Ishikawa (cell line): ENCODE measurements around the gene NAV3.

Source experiments
- CEBPB ChIP-seq: IDR thresholded peaks from 2 replicates; pipeline ENCODE4 v1.6.1; 2012
- CREB1 ChIP-seq: IDR thresholded peaks from 2 replicates; pipeline ENCODE4 v1.6.1; 2012; ENCODE audit warnings: low read depth
- EGR1 ChIP-seq: IDR thresholded peaks from 2 replicates; pipeline ENCODE4 v1.6.1; 2012
- EP300 ChIP-seq: IDR thresholded peaks from 2 replicates; pipeline ENCODE4 v1.6.1; 2012; ENCODE audit warnings: borderline replicate concordance
- FOXM1 ChIP-seq: IDR thresholded peaks from 2 replicates; pipeline ENCODE4 v1.6.1; 2012; ENCODE audit warnings: low read depth, borderline replicate concordance
- MAX ChIP-seq: IDR thresholded peaks from 2 replicates; pipeline ENCODE4 v1.6.1; 2012
- NFIC ChIP-seq: IDR thresholded peaks from 2 replicates; pipeline ENCODE4 v1.6.1; 2012
- RAD21 ChIP-seq: IDR thresholded peaks from 2 replicates; pipeline ENCODE4 v1.6.1; 2012; ENCODE audit warnings: low read depth
- REST ChIP-seq: IDR thresholded peaks from 2 replicates; pipeline ENCODE4 v1.6.1; 2012; ENCODE audit warnings: low read depth, mild to moderate bottlenecking
- TAF1 ChIP-seq: IDR thresholded peaks from 2 replicates; pipeline ENCODE4 v1.6.1; 2012; ENCODE audit warnings: low read depth, mild to moderate bottlenecking
- TCF12 ChIP-seq: IDR thresholded peaks from 2 replicates; pipeline ENCODE4 v1.6.1; 2012; ENCODE audit warnings: low read depth
- TEAD4 ChIP-seq: IDR thresholded peaks from 2 replicates; pipeline ENCODE4 v1.6.1; 2012
- USF1 ChIP-seq: IDR thresholded peaks from 2 replicates; pipeline ENCODE4 v1.6.1; 2012
- YY1 ChIP-seq: IDR thresholded peaks from 2 replicates; pipeline ENCODE4 v1.6.1; 2012; ENCODE audit warnings: low read depth
- ZBTB7A ChIP-seq: IDR thresholded peaks from 2 replicates; pipeline ENCODE4 v1.6.1; 2012; ENCODE audit warnings: low read depth

NAV3 gene

GRCh38 chr12:78040111-78040510, 209.4 kb downstream of the NAV3 start:
- TF ChIP-seq MAX (no peak), RAD21 (no peak), CEBPB (no peak), TCF12 (no peak), REST (no peak), USF1 (no peak), ZBTB7A (no peak), CREB1 (no peak), TEAD4 (no peak), EGR1 (no peak), YY1 (no peak), FOXM1 (no peak), TAF1 (no peak)

- no peak for TF ChIP-seq TEAD4
- TF ChIP-seq ZBTB7A, result no peak
- TF ChIP-seq TCF12, result no peak
- no peak for TF ChIP-seq EGR1
- no peak for TF ChIP-seq CREB1
- TF ChIP-seq YY1, result no peak
- TF ChIP-seq NFIC, result no peak
- TF ChIP-seq REST, result no peak
- TF ChIP-seq TAF1, result no peak
- TF ChIP-seq RAD21, result no peak
- TF ChIP-seq MAX, result no peak
- TF ChIP-seq USF1, result no peak
- TF ChIP-seq FOXM1, result no peak
- TF ChIP-seq EP300, result no peak
- no peak for TF ChIP-seq CEBPB
Observed at GRCh38 chr12:78050790-78051189, 220.1 kb downstream of the NAV3 start.

GRCh38 chr12:78055545-78055944, 224.9 kb downstream of the NAV3 start:
- no peak for TF ChIP-seq EP300
- TF ChIP-seq CREB1, result no peak
- TF ChIP-seq YY1, result no peak
- TF ChIP-seq CEBPB, result no peak
- no peak for TF ChIP-seq TAF1
- TF ChIP-seq NFIC, result no peak
- no peak for TF ChIP-seq FOXM1
- TF ChIP-seq RAD21, result no peak
- no peak for TF ChIP-seq TEAD4
- no peak for TF ChIP-seq MAX
- TF ChIP-seq USF1, result no peak
- TF ChIP-seq REST, result no peak
- no peak for TF ChIP-seq TCF12
- TF ChIP-seq EGR1, result no peak
- TF ChIP-seq ZBTB7A, result no peak

- no peak for TF ChIP-seq NFIC
- TF ChIP-seq REST, result no peak
- TF ChIP-seq FOXM1, result no peak
- TF ChIP-seq RAD21, result no peak
- TF ChIP-seq CREB1, result no peak
- no peak for TF ChIP-seq YY1
- TF ChIP-seq TAF1, result no peak
- TF ChIP-seq USF1, result no peak
- TF ChIP-seq EP300, result no peak
- TF ChIP-seq CEBPB, result no peak
- no peak for TF ChIP-seq TEAD4
- no peak for TF ChIP-seq MAX
- TF ChIP-seq ZBTB7A, result no peak
- TF ChIP-seq EGR1, result no peak
Observed at GRCh38 chr12:78057075-78057474, 226.4 kb downstream of the NAV3 start.
